PFSK-1 (cell line): ENCODE results near the gene RAB6A.

Source experiments
- FOXP2 ChIP-seq: optimal IDR thresholded peaks from 2 replicates; pipeline ENCODE3; 2011; ENCODE audit warnings: borderline replicate concordance, control low read depth, inconsistent platforms; ENCODE audit not compliant: insufficient read depth; ENCODE audit errors: extremely low read length, extremely low read depth
- POLR2AphosphoS5 ChIP-seq: IDR thresholded peaks from 2 replicates; pipeline ENCODE4 v1.6.1; 2012; ENCODE audit warnings: low read depth, mild to moderate bottlenecking, control low read depth, low read length, moderate library complexity
- TAF1 ChIP-seq: IDR thresholded peaks from 2 replicates; pipeline ENCODE4 v1.6.1; 2012; ENCODE audit warnings: low read length, control low read depth, borderline replicate concordance; ENCODE audit not compliant: insufficient read depth
- TF ChIP-seq, protein P1 (sequence below), 2 experiments: IDR thresholded peaks; 2 replicates each; pipeline versions ENCODE4 v1.6.1 to v1.8.0; 2011 to 2012; ENCODE audit warnings: low read depth in 2 of 2, low read length in 2 of 2, control low read depth in 1 of 2, inconsistent platforms in 1 of 2, mild to moderate bottlenecking in 1 of 2, moderate library complexity in 1 of 2; ENCODE audit not compliant: insufficient read depth in 1 of 2

DNA sequence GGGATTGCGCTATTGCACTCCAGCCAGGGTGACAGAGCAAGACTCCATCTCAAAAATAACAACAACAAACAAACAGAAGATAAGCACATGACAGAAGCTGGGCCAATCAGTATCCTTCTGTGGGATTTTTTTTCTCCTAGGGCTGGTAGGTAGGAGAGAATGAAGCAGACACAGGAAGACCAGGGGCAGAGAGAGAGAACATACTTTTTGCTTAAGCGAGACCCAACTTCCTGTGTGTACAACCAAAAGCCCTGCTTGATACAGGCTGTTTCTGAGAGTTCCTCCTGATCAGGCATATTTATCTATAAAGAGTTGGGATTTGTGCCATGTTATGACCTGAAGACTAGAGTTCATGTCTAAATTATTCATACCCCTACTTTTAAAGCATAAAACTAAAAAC, 126.9 kb downstream of the RAB6A start:
- TF ChIP-seq, protein P1, sequence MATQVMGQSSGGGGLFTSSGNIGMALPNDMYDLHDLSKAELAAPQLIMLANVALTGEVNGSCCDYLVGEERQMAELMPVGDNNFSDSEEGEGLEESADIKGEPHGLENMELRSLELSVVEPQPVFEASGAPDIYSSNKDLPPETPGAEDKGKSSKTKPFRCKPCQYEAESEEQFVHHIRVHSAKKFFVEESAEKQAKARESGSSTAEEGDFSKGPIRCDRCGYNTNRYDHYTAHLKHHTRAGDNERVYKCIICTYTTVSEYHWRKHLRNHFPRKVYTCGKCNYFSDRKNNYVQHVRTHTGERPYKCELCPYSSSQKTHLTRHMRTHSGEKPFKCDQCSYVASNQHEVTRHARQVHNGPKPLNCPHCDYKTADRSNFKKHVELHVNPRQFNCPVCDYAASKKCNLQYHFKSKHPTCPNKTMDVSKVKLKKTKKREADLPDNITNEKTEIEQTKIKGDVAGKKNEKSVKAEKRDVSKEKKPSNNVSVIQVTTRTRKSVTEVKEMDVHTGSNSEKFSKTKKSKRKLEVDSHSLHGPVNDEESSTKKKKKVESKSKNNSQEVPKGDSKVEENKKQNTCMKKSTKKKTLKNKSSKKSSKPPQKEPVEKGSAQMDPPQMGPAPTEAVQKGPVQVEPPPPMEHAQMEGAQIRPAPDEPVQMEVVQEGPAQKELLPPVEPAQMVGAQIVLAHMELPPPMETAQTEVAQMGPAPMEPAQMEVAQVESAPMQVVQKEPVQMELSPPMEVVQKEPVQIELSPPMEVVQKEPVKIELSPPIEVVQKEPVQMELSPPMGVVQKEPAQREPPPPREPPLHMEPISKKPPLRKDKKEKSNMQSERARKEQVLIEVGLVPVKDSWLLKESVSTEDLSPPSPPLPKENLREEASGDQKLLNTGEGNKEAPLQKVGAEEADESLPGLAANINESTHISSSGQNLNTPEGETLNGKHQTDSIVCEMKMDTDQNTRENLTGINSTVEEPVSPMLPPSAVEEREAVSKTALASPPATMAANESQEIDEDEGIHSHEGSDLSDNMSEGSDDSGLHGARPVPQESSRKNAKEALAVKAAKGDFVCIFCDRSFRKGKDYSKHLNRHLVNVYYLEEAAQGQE (IDR thresholded peaks at IDR 0.05; ENCODE audit: insufficient read depth in 1 of 2, low read depth in 2 of 2, low read length in 2 of 2), result no peak
- TF ChIP-seq POLR2AphosphoS5, result no peak
- TF ChIP-seq TAF1, result no peak
- TF ChIP-seq FOXP2, result no peak
